Neural progenitor cell (in vitro differentiated cells): ENCODE measurements around the gene PPFIA4. TPM values are rescaled to one million over a fixed set of nuclear protein-coding genes. Genes with fewer than 3 reads are reported as not detected.
A peak's percentile ranks its signal among the peaks of the same experiment; 100 is the strongest.

Source experiments
- DNase-seq: peaks from one replicate; pipeline ENCODE4 v3.0.0-alpha.2; 2016; ENCODE audit warnings: low spot score
- H2AFZ ChIP-seq: fragments of 200-600 bp; sonication (generic); replicated peaks from 2 replicates; pipeline ENCODE4 v1.6.1; 2016; ENCODE audit warnings: antibody characterized with exemption
- H3F3A ChIP-seq: fragments of 200-600 bp; sonication (generic); 2 replicates; pipeline ENCODE4 v1.6.1; 2016; ENCODE audit warnings: antibody characterized with exemption, low read depth
- H3K27ac ChIP-seq: fragments of 200-600 bp; sonication (generic); 2 replicates; pipeline ENCODE4 v1.5.1; 2016; ENCODE audit warnings: mild to moderate bottlenecking
- H3K27me3 ChIP-seq: fragments of 200-600 bp; sonication (generic); 2 replicates; pipeline ENCODE4 v1.6.1; 2016; ENCODE audit warnings: mild to moderate bottlenecking, moderate library complexity
- H3K36me3 ChIP-seq: fragments of 200-600 bp; sonication (generic); 2 replicates; pipeline ENCODE4 v1.5.1; 2016
- H3K4me1 ChIP-seq: fragments of 200-600 bp; sonication (generic); 2 replicates; pipeline ENCODE4 v1.6.1; 2016; ENCODE audit warnings: mixed run types
- H3K4me2 ChIP-seq: fragments of 200-600 bp; sonication (generic); 2 replicates; pipeline ENCODE4 v1.6.1; 2016
- H3K4me3 ChIP-seq: fragments of 200-600 bp; sonication (generic); 2 replicates; pipeline ENCODE4 v1.5.1; 2016
- H3K79me2 ChIP-seq: fragments of 200-600 bp; sonication (generic); 2 replicates; pipeline ENCODE4 v1.6.1; 2016; ENCODE audit warnings: low read depth
- H3K9ac ChIP-seq: fragments of 200-600 bp; sonication (generic); 2 replicates; pipeline ENCODE4 v1.6.1; 2016
- H3K9me3 ChIP-seq: fragments of 200-600 bp; sonication (generic); 2 replicates; pipeline ENCODE4 v1.5.1; 2016; ENCODE audit warnings: low read depth
- H4K20me1 ChIP-seq: fragments of 200-600 bp; sonication (generic); 2 replicates; pipeline ENCODE4 v1.6.1; 2016; ENCODE audit warnings: low read depth
- H3K27ac Mint-ChIP-seq: 3 replicates; pipeline ENCODE4 v1.8.0; 2021; ENCODE audit warnings: mixed read lengths
- H3K27me3 Mint-ChIP-seq: 2 replicates; pipeline ENCODE4 v1.8.0; 2022; ENCODE audit warnings: low read depth, mild to moderate bottlenecking, inconsistent platforms, moderate library complexity, mixed read lengths; ENCODE audit not compliant: insufficient read depth
- H3K36me3 Mint-ChIP-seq: 3 replicates; pipeline ENCODE4 v1.8.0; 2021; ENCODE audit warnings: mixed read lengths
- H3K4me1 Mint-ChIP-seq: 3 replicates; pipeline ENCODE4 v1.8.0; 2021; ENCODE audit warnings: mixed read lengths
- H3K4me3 Mint-ChIP-seq: 3 replicates; pipeline ENCODE4 v1.8.0; 2021; ENCODE audit warnings: mild to moderate bottlenecking, moderate library complexity, mixed read lengths
- H3K9me3 Mint-ChIP-seq: 3 replicates; pipeline ENCODE4 v1.8.0; 2020; ENCODE audit warnings: mixed read lengths
- EZH2 ChIP-seq: fragments of 200-600 bp; sonication (generic); IDR thresholded peaks from 2 replicates; pipeline ENCODE4 v1.6.1; 2017; ENCODE audit warnings: antibody characterized with exemption, mild to moderate bottlenecking, moderate library complexity
- EZH2phosphoT487 ChIP-seq: fragments of 200-600 bp; sonication (generic); IDR thresholded peaks from 2 replicates; pipeline ENCODE4 v1.6.1; 2017; ENCODE audit warnings: antibody characterized with exemption
- total RNA-seq: library from RNA; depleted of rRNA; stranded (reverse); fragments of >200 nt; gene quantifications from 2 replicates; pipeline ENCODE4 v1.2.3, GENCODE V29; 2015; ENCODE audit warnings: low replicate concordance
- TF ChIP-seq, protein P1 (sequence below): fragments of 200-600 bp; sonication (generic); IDR thresholded peaks from 2 replicates; pipeline ENCODE4 v1.5.1; 2017; ENCODE audit warnings: antibody characterized with exemption, mild to moderate bottlenecking

Gene PPFIA4
- total RNA-seq, 1 donor from 2014 or later: 23.5 TPM

DNA sequence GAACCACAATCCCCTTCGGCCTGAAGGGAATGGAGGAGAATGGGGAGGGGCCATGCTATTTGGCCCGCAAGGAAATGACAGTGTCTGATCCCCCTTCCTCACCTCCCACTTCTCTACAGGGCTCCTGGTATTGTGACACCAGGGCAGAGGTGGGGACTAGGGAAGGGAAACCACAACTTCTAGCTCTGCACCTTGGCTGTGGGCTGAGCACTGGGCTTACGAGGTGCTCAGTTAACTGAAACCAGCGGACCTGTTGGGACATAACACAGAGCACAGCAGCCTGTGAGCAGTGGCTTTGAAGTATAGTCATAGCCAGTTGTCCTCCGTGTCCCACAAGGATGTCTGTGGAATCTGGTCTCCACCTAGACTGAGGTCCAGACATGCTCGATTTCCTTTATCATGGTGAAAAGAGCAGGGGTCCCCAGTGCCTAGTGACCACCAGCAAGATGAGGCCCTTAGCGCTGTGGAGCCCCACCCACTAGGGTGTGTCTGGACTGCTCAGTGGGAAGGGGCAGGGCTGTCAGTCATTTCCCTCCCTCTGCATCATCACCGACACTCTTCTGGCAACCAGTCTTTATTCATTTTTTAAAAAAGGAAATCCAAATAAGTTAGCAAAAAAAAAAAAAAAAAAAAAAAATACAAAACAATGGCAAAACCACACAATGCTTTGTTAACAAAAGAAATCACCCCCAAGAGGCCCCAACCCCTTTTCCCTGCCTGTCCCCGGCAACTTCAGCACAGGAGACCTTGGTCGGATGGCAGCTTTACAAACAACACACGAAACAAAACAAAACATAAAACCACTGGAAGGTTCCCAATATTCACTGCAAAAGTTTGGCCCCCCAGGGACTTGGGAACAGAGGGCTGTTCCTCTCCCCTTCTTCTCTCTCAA, 56.5 kb downstream of the PPFIA4 start:
- DNase-seq: no peak
- Mint-ChIP-seq H3K9me3 (no peaks in the 10 kb centered on the region), H3K4me1 (peaks cover 50% of the 10 kb centered on the region), H3K36me3 (no peaks in the 10 kb centered on the region), H3K27ac (peak overlapping the region; percentile 25), H3K27me3 (peaks cover 11% of the 10 kb centered on the region), H3K4me3 (no peak overlapping the region)
- Histone ChIP-seq H3K27ac (no peak overlapping the region), H4K20me1 (no peaks in the 10 kb centered on the region), H3K4me1 (peaks cover 17% of the 10 kb centered on the region), H3K9ac (no peak overlapping the region), H3K4me2 (peak overlapping the region; percentile 22), H3F3A (no peaks in the 10 kb centered on the region), H3K4me3 (no peak overlapping the region), H3K36me3 (no peaks in the 10 kb centered on the region), H3K27me3 (peaks cover 5% of the 10 kb centered on the region), H2AFZ (no peak overlapping the region), H3K79me2 (no peaks in the 10 kb centered on the region), H3K9me3 (no peaks in the 10 kb centered on the region)
- TF ChIP-seq, protein P1, sequence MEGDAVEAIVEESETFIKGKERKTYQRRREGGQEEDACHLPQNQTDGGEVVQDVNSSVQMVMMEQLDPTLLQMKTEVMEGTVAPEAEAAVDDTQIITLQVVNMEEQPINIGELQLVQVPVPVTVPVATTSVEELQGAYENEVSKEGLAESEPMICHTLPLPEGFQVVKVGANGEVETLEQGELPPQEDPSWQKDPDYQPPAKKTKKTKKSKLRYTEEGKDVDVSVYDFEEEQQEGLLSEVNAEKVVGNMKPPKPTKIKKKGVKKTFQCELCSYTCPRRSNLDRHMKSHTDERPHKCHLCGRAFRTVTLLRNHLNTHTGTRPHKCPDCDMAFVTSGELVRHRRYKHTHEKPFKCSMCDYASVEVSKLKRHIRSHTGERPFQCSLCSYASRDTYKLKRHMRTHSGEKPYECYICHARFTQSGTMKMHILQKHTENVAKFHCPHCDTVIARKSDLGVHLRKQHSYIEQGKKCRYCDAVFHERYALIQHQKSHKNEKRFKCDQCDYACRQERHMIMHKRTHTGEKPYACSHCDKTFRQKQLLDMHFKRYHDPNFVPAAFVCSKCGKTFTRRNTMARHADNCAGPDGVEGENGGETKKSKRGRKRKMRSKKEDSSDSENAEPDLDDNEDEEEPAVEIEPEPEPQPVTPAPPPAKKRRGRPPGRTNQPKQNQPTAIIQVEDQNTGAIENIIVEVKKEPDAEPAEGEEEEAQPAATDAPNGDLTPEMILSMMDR: no peak
- TF ChIP-seq EZH2phosphoT487 (no peak), EZH2 (no peak)

DNA sequence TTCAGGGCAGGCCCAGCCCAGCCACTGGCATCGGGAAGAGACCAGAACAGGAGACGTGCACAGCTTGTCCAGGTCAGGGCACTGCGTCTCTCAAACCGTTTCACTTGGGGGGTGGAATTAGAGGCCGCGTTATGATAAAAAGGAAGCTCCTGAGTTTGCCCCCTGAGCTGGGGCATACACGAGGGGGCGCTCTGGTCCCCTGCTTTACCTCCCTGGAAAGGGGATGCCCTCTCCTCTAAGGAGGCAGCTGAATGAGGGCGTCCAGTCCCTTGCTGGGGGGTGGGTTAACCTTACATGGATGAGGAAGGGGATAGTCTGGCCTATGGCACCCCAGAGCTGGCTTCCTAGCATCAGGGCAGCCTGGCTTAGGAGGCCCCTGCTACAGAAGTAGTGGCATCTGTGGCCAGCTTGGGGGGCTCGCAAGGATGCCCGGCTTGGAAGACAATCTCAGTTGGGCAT, 57.2 kb downstream of the PPFIA4 start:
- no peak overlapping the region for H2AFZ ChIP-seq
- peaks cover 50% of the 10 kb centered on the region for H3K4me1 Mint-ChIP-seq
- no peak overlapping the region for H3K4me3 Mint-ChIP-seq
- no peak overlapping the region for H3K4me2 ChIP-seq
- TF ChIP-seq EZH2phosphoT487 (no peak), EZH2 (no peak)
- TF ChIP-seq, protein P1: no peak
- H3K36me3 ChIP-seq: no peaks in the 10 kb centered on the region
- no peaks in the 10 kb centered on the region for H3K79me2 ChIP-seq
- H3K4me1 ChIP-seq: peaks cover 17% of the 10 kb centered on the region
- no peak overlapping the region for H3K9ac ChIP-seq
- no peaks in the 10 kb centered on the region for H3F3A ChIP-seq
- no peak overlapping the region for H3K27ac ChIP-seq
- peaks cover 1% of the 10 kb centered on the region for H3K9me3 Mint-ChIP-seq
- no peaks in the 10 kb centered on the region for H4K20me1 ChIP-seq
- H3K36me3 Mint-ChIP-seq: no peaks in the 10 kb centered on the region
- H3K27me3 Mint-ChIP-seq: peaks cover 11% of the 10 kb centered on the region
- peak overlapping the region; percentile 76 for H3K27ac Mint-ChIP-seq
- no peak overlapping the region for H3K4me3 ChIP-seq
- DNase-seq: no peak
- no peaks in the 10 kb centered on the region for H3K9me3 ChIP-seq
- no peaks in the 10 kb centered on the region for H3K27me3 ChIP-seq

DNA sequence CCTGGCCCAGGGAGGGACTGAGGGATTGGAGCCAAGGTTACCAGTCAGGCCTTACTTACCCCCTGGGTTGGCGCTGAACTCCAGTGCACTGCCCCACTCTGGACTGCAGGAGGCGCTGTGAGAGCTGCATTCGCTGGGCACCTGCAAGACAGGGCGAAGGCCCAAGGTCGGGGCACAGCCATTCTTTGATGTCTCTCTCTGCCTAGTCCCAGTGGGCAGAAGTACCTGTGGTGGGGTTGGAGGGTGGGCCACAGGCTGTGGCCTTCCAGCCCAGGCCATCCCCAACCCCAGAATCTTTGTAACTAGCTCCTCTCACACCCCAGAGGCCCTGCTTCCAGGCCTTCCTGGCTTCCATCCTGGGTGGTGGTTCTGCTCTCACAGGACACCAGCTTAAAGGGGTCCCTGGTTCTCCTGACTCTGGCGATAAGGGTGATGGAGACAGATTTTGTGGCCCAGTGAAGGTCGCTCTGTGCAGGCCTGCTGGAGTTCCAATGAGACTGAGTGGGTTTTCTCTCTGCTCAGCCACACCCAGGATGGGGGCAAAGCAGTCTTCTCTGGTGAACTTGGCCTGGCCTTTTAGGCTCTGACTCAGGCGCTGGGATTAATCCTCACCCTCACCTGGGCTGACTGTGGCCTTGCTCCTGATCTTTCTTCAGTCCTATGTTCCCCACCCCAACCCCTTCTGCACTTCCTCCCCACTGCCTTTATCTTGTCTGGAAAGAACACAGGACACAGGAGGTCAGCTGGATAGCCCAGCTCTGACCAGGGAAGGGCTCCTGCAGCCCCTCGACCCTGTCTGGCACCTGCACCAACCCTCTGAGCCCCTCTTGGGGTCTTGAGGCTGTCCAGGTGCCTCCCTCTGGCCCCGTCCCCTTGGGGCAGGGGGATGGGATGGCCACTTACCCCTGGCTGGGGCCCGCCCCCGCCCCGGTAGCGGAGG, 58.6 kb downstream of the PPFIA4 start:
- Histone ChIP-seq H3K4me3 (no peak overlapping the region), H2AFZ (no peak overlapping the region), H3K9ac (no peak overlapping the region), H3K27me3 (no peaks in the 10 kb centered on the region), H3K9me3 (no peaks in the 10 kb centered on the region), H3K4me1 (peaks cover 22% of the 10 kb centered on the region), H3K4me2 (no peak overlapping the region), H3K79me2 (no peaks in the 10 kb centered on the region), H3K27ac (no peak overlapping the region), H3K36me3 (no peaks in the 10 kb centered on the region), H3F3A (no peaks in the 10 kb centered on the region), H4K20me1 (no peaks in the 10 kb centered on the region)
- Mint-ChIP-seq H3K9me3 (peaks cover 1% of the 10 kb centered on the region), H3K4me3 (no peak overlapping the region), H3K4me1 (peaks cover 54% of the 10 kb centered on the region), H3K27me3 (peaks cover 11% of the 10 kb centered on the region), H3K36me3 (no peaks in the 10 kb centered on the region), H3K27ac (no peak overlapping the region)
- peak; percentile 50 for DNase-seq
- TF ChIP-seq EZH2: no peak
- TF ChIP-seq, protein P1: peak; percentile 61
